T-helper 9 cell (primary cell): ENCODE results near the gene EFNB2.

Experiments used
- DNase-seq: peaks from one replicate; pipeline ENCODE4 v3.0.0-alpha.2; 2020

The EFNB2 gene

GRCh38 chr13:106548064-106548696, 12.7 kb upstream of the EFNB2 start:
- no peak for DNase-seq

- DNase-seq = no peak
These were observed 6.4 kb upstream of the EFNB2 start for GRCh38 chr13:106541826-106542225.

GRCh38 chr13:106540613-106541012, 5.2 kb upstream of the EFNB2 start:
- DNase-seq = no peak

- no peak for DNase-seq
These were observed 2.1 kb upstream of the EFNB2 start for GRCh38 chr13:106537521-106537920.

GRCh38 chr13:106536244-106537034, 977 bp upstream of the EFNB2 start:
- peak; percentile 95 for DNase-seq

GRCh38 chr13:106534639-106535551, 567 bp downstream of the EFNB2 start:
- peak; percentile 7 for DNase-seq

- peak; percentile 6 for DNase-seq
These were observed 1.4 kb downstream of the EFNB2 start for GRCh38 chr13:106533943-106534638.

- DNase-seq = peak; percentile 1
These were observed 2.1 kb downstream of the EFNB2 start for GRCh38 chr13:106533101-106533942.

- no peak for DNase-seq
These were observed 3.1 kb downstream of the EFNB2 start for GRCh38 chr13:106532111-106532929.

- no peak for DNase-seq
These were observed 4.4 kb downstream of the EFNB2 start for GRCh38 chr13:106530980-106531481.

- DNase-seq = no peak
These were observed 5.2 kb downstream of the EFNB2 start for GRCh38 chr13:106530171-106530851.

- DNase-seq = no peak
These were observed 5.9 kb downstream of the EFNB2 start for GRCh38 chr13:106529415-106530170.

GRCh38 chr13:106528718-106529414, 6.6 kb downstream of the EFNB2 start:
- no peak for DNase-seq

GRCh38 chr13:106527826-106528225, 7.6 kb downstream of the EFNB2 start:
- DNase-seq = no peak

GRCh38 chr13:106527445-106527801, 8.0 kb downstream of the EFNB2 start:
- DNase-seq = no peak

- no peak for DNase-seq
These were observed 8.6 kb downstream of the EFNB2 start for GRCh38 chr13:106526738-106527444.

- no peak for DNase-seq
These were observed 9.6 kb downstream of the EFNB2 start for GRCh38 chr13:106525865-106526264.

GRCh38 chr13:106524108-106524507, 11.4 kb downstream of the EFNB2 start:
- DNase-seq = no peak
